HG03103 (cell line): ENCODE results near the gene PCDH9.
"Not testable (repeated sequence)": the region's sequence is repeated elsewhere in the genome, so short reads cannot be mapped to it uniquely, and the experiment has no call there.

Experiments used
- ATAC-seq: cut with Tn5 transposase; IDR thresholded peaks from one replicate; pipeline ENCODE4 v1.9.1; 2021; ENCODE audit warnings: low read depth; ENCODE audit not compliant: unreplicated experiment

The PCDH9 gene

DNA sequence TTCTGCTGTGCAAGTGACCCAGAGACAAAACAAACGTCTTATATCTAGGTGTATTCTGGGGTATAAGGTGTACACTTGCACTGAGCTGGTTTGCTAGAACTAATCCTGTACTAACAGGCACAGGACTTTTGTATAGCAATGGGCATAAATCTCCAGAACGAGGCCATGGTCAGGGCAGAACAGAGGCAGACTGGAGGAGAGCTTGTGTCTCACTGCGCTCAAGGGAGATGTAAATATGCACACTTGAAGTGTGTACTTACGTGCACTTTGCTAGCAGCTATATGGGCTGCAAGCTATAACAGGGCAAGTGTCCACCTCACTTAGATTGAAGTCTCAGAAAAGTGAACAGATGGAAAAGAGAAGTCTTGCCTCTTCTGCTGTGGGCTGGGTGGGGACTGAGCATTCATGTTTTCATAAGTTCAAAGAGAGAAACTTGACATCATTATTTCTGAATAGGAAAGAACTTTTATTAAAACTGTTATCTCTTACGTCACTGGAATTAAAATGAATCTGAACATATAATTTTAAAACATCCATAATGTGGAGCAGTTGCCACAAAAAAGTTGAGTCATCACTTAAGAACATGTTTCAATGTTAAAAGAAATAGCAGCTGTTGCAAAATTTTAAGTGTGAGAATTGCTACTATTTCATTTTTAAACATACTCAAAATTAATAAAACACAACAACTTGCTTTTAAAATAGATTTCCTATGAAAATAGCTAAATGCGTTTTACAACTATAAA lies 888.3 kb downstream of the PCDH9 start:
- ATAC-seq = no peak

DNA sequence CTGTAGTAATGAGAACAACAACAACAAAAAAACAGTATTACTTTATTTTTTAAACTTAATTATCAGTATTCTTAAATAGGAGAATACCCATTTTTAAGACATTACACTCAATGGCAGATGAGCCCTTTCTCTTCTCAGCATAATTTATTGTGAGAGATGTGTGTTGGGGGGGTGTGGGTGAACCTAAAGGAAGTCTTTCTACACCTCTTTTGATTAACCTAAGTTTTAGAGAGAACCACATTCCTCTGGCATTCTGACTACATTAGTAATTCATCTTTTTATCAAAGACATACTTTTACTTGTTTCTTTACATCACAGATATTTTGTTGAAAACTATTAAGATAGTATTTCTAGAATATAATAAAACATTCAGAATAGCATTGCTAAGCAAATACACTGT lies 890.9 kb downstream of the PCDH9 start:
- ATAC-seq = no peak

DNA sequence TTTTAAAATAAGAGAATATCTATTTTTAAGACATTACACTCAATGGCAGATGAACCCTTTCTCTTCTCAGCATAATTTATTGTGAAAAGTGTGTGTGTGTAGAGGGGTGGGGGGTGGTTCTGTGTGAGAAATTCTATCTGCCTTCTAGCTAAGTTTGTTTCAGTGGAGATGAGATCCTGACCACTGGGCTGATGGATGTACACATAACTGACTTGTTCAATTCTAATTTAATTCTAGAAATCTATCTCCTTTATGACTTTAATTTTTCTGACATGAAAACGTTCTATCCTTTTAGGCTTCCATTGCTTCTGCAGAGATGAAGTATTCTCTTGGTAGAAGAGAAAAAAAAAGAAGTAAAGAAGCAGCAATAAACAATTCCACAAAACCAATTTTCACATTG lies 891.6 kb downstream of the PCDH9 start:
- ATAC-seq = no peak

DNA sequence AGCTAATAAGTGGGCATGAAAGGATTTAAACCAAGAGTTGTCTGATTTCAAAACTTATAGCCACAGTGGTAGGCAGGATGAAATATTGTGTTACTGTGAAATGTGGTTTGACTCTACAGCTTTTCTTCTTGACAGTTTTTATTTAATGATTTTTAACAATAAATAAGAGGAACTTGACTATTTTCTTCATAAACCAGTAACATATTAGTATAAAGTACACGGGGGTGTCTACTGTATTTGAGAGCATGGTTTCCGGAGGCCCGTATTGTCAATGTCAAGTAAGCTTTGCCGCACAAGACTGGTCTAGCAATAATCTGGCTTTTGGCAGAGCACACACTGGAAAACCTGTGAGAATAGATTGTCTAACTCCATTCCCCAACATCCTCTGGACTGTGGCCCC lies 894.5 kb downstream of the PCDH9 start:
- no peak for ATAC-seq

DNA sequence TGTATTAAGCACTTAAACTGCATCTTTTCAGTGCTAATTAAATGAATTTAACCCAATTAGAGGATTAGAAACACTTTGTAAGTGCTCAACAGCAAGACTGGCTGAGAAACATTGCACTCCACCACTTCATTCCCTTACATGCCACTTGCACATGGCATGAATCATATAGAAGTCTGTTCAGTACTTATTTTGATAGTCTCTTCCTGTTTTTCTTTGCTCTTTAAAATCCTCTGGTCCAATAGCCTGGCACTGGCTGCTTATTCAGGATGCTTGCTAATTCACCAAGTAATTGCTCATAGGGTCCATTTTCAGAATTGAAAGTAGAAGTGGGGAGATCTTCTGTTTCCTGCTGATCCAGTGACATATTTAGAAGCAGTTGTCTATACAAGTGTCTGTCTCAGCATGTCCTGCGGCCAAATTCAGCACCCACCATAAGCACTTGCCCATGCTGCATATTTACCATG lies 900.1 kb downstream of the PCDH9 start:
- no peak for ATAC-seq

DNA sequence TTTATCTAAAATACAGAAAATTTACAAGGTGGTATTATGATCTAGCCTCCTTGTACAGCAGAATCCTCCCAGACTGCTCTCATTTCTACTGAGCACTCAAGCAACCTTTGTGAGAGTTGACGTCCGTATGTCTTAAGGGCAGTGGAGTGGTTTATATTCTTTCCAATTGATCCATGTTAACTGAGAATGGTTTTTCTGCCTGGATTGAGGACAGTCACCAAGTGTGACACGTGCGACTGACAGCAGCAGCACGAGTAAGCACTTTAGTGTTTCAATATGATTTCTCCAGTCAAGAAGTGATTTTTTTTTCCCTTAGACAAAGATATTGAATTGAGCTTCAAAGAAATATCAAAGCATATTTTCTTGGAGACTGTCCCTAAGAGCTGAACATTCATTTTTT lies 901.7 kb downstream of the PCDH9 start:
- ATAC-seq = no peak

DNA sequence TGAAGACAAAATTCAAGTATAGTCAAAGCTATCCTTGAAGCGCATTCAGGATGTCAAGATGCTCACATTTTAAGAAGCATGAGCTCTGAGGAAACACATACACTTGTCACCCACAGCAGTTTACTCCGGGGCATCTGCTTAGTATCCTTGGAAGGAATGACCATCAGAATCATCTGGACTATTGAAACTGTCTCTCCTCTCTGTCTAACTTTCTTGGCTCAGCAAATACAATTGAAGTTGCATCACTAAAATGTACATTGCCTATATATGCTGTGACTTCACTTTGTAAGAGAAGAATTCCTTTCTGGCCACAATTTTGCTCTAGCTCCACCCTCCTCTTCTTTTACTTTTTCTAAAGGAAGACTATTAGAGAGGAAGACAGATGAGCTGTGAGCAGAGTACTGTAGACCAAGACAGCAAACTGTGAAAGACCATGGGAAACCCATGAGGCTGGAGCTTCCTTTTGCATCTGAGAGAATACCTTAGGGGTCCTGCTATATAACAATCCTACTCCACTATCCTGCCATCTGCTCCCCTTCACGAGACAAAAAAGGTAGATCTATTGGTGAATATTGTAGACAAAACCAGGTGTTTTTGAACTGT lies 906.3 kb downstream of the PCDH9 start:
- no peak for ATAC-seq

DNA sequence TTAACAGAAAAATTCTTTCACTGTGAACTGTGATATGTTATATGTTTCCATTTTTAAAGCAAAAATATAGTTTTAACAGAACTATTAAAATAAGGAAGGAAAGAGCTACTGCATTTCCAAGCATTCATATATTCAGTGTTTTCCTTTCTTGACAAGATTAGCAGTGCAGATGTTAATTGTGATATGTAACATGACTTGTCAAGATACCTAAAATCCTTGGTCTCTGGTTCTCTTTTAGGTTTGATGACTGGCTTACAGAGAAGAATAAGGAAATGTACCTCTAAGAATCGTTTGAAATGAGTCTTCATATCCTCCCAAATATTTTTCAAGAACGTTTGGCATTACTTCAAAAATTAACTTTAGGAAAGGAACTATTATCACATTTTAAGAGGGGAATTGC lies 907.2 kb downstream of the PCDH9 start:
- no peak for ATAC-seq

DNA sequence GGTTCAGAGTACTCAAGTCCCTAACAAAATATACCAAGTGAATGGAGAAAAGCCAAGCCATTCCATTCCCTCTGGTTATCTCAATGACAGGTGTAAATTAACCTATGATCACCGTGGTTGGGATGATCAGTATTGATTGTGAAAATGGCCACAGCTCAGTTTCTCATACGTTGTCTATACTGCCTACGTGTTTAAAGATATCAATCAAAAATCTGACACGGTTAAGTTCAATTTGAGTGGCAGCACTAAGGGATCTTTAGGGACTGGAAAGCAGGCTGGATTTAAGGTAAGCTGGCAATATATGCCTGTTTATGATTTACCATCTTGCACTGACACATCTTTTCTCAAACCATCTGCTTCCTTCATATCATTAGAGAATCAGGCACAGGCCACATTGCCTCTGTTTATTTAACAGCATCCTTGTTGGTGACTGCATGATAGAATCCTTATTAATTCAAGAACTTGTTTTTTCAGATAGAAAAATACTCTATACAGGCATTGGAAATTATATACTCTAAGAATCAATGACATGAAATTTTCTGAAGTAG lies 907.9 kb downstream of the PCDH9 start:
- ATAC-seq = no peak

DNA sequence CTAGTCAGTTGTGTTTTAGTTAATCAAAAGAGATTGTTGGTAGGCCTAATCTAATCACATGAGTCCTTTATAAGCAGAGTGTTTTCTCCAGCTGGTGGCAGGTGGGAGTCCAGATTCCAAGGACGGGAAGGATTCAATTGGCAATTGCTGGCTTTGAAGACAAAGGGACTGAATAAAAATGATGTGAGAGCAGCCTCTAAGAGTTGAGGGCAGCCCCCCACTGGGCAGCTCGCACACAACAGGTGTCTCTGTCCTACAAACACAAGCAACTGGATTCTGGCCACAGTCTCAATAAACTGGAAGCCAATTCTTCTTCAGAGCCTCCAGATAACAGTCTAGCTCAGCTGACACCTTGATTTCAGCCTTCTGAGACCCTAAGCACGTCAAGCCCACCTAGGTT lies 915.2 kb downstream of the PCDH9 start:
- ATAC-seq = no peak

DNA sequence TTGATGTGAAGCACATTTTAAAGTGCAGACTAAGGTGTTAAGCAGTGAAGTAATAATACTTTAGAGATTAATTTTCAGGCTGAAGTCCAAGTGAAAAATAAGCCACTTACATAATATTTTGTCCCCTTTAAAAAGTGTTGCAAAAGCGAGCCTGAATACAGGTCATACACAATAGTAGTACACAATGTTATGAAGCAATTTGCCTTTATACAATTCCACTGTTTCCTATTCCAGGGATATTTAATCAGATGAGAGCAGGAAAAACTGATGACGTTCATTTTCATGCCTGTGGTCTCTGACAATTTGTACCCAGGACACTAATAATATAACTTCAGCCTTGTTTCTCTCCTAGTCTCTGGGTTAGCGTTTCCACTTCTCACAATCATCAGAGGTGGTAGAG lies 916.7 kb downstream of the PCDH9 start:
- no peak for ATAC-seq

DNA sequence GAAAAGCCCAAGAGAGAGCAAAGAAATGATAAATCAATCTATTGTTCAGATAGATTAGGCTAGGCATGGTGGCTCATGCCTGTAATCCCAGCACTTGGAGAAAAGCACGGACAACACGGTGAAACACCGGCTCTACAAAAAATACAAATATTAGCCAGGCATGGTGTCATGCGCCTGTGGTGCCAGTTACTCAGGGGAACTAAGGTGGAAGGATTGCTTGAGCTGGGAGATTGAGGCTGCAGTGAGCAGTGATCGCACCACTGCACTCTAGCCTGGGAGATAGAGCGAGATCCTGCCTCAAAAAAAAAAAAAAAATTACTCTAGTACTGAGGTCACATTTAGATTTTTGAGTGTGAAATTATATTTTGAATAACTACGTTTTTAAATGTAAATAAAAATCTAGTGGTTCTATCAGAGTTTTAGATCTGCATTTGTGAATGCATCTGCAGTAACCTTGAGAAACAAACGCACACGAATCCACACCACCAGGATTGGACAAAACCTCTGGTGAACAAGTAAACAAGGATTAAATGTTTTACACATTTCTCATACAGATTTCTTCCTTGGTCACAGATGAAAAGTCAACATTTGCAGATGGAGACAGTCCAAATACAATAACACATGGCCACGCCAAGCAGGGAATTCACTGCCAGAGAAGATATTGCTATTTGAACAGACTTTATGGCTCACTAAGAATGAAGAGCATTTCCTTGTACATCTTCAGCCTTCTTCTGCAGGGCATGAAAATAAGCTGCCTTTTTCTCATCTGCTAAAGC lies 917.6 kb downstream of the PCDH9 start:
- ATAC-seq = no peak

DNA sequence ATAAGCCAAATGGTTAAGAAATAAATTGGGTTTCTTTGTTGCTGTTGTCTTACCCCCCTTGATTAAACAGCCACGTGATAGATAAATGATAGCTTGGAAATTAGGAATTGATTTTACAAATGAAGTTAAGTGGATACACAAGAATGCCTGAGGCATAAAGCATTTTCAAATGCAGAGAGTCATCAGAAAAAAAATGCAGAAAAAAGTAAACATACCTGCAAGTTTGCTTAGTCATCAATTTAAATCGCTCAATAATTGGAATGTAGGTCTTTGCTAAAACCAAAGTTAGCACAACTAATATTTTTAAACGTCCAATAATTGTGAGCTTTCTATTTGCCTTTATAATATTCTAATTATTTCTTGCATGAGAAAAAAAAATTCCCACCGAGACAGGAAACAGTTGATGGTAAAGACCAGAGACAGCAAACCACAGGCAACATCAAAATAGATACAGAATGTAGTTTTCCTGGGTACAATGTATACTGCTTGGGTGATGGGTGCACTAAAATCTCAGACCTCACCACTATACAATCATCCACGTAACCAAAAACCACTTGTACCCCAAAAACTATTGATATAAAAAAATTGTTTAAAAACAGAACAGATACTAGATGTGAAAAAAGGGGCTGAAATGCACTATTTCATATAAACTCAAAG lies 924.0 kb downstream of the PCDH9 start:
- ATAC-seq = no peak

DNA sequence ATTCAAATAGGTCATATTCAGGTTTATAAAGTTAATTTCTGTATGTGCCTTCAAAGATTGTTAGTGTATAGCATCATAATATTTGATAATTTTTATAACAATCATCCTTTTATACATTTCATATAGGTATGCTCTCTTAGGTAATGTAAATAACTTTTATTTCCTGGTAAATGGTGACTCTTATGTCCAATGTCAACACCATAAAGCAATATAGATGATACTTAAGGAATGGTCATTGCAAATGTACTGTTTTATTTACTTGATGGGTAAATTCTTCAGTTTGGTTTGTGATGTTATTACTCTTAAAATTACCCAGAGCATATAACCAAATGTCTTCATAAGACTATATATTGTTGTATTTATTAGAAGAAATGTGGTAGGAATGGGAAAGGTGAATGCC lies 928.7 kb downstream of the PCDH9 start:
- no peak for ATAC-seq

DNA sequence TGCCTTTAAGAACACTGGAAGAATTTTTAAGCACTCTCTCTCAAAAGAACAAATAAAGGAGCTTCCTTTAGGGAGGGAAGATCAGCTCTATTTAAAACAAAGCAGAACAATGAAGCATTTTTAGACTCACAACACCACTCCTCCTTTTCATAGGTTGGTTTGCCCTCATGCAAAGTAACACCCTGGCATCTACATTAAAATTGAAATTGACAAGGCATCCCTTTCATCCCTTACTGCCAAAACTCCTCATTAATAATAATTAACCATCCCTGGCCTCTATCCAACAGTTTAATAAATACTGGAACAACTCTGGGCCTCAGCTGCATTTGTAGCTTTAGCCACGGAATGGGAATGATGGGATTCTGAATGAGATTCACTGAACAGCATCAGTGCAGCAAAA lies 929.1 kb downstream of the PCDH9 start:
- ATAC-seq = no peak

DNA sequence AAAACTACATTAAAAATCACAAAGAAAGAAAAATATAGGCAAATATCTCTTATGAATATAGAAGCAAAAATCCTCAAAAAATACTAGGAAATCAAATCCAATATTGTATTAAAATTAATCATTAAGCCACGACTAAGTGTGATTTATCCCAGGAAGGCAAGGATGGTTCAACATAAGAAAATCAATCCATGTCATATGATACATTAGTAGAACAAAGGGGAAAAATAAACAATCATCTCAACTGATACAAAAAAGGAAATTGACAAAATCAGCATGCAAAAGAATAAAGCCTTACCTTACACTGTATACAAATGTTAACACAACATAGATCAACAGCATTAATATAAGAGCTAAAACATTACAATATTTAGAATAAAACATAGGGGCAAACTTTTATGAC lies 933.3 kb downstream of the PCDH9 start:
- ATAC-seq = no peak

DNA sequence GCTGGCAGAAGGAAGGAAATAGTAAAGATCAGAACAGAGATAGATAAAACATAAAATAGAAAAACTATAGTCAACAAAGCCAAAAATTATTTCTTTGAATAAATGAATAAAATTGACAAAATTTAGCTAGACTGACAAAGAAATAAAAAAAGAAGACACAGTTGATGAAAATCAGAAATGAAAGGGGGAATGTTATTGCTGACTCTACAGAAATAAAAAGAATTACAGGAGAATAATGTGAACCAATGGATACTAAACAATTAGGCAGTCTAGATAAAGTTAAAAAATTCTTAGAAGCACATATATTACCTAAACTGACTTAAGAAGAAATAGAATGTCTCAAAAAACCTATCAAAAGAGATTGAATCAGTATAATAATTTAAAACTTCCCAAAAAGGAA lies 933.8 kb downstream of the PCDH9 start:
- no peak for ATAC-seq

DNA sequence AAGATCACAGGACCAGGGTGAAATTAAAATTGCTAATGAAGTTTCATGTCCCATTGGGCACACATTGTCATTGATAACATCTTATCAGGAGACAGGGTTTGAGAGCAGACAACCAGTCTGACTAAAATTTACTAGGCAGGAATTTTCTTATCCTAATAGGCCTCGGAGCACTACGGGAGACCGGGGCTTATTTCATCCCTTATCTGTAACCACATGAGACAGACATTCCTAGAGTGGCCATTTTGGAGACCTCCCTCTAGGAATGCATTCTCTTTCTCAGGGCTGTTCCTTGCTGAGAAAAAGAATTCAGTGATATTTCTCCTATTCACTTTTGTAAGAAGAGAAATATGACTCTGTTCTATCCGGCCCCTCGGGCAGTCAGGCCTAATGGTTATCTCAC lies 943.3 kb downstream of the PCDH9 start:
- not testable (repeated sequence) for ATAC-seq

DNA sequence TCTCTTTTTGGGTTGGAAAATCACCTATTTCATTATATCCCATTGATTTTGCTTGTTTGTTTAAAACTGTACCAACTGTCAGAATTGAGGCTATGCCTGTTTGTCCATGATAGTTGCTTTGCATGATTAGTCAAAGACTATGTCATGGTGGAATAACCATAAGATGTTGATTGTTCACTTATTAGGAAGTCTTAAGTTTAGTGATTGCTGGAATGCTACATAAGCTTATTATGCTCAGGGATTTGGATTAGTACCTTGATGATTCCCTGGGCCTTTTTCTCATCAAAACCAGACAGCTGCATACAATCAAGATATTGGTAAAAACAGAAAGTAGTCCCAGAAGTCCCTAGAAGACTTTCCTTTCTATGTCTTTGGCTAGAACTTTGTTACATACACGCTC lies 954.7 kb downstream of the PCDH9 start:
- ATAC-seq = no peak

DNA sequence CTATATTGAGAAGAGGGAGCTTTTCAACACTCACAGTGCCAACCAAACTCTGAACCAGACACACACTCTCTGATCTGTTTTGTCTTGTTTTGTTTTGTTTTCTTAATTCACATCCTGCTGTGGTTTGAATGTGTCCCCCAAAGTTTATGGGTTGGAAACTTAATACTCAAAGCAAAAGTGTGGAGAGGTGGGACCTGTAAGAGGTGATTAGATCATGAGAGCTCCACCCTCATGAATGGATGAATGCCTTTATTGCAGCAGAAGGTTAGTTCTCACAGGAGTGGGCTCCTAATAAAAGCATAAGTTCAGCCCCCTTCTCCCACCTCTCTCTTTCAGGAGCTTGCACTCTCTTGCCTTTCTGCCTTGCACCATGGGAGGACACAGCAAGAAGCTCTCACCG lies 957.1 kb downstream of the PCDH9 start:
- ATAC-seq = no peak

DNA sequence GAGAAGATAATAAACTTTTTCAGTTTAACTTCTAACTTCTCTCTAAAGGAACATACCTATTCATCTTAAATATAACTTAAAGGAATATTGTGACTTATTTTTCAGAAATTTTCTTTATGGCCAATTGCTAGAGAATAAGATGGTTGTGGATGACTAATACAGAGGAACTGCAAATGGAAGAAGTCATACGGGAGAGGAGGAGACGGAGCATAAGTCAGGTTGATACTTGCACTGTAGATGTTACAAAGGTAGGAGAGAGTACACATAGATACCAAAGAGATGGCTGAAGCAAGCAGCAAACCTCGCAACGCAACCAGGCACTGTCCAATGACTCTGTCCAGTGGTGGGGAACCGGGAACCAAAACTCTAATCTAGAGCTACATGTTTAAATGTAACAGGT lies 963.4 kb downstream of the PCDH9 start:
- ATAC-seq = no peak
